ENCODE measurements around the gene FAF2.

The FAF2 gene

DNA sequence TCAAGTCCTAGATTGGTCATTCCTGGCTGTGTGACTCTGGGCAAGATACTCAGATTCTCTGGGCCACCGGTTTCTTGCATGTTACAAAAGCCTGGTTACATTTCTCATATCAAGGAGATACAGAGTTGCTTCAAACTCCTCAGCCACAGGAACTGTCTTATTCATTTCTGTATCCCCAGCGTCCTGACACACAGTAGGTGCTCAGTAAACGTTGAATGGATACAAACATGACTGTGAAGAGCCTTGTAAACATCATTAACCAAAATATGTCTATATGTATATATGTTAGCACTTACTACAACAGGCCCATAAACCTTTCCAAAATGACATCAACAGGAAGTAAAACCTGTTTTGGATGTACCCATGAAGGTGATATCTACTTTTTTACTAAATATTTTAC, 33.5 kb upstream of the FAF2 start:
- Histone ChIP-seq H3K27ac (replicated peaks) (no peak overlapping the region), H3K27me3 (ENCODE audit: insufficient read depth, poor library complexity, severe bottlenecking) (no peaks in the 10 kb centered on the region), H3K4me3 (replicated peaks; ENCODE audit: insufficient read depth, low read length) (no peak overlapping the region)
- TF ChIP-seq GABPA (IDR thresholded peaks at IDR 0.05; ENCODE audit: low read depth) = no peak
- no peak for TF ChIP-seq POLR2AphosphoS5 (IDR thresholded peaks at IDR 0.05; ENCODE audit: low read depth)
- no peak for TF ChIP-seq CTCF (IDR thresholded peaks at IDR 0.05; ENCODE audit: insufficient read depth, low read length)
- no peak for TF ChIP-seq REST (IDR thresholded peaks at IDR 0.05; ENCODE audit: insufficient replicate concordance, low read depth)
- no peak for TF ChIP-seq SPI1 (IDR thresholded peaks at IDR 0.05; ENCODE audit: borderline replicate concordance, low read depth)
- no peak for DNase-seq (ENCODE audit: low read depth in 1 of 2, low spot score in 1 of 2)

- TF ChIP-seq SPI1 (IDR thresholded peaks at IDR 0.05; ENCODE audit: borderline replicate concordance, low read depth) = no peak
- no peak for TF ChIP-seq POLR2AphosphoS5 (IDR thresholded peaks at IDR 0.05; ENCODE audit: low read depth)
- TF ChIP-seq REST (IDR thresholded peaks at IDR 0.05; ENCODE audit: insufficient replicate concordance, low read depth) = no peak
- TF ChIP-seq CTCF (IDR thresholded peaks at IDR 0.05; ENCODE audit: insufficient read depth, low read length) = no peak
- no peak for TF ChIP-seq GABPA (IDR thresholded peaks at IDR 0.05; ENCODE audit: low read depth)
- Histone ChIP-seq H3K4me3 (replicated peaks; ENCODE audit: insufficient read depth, low read length) (peak overlapping the region; percentile 63), H3K27ac (replicated peaks) (peak overlapping the region; percentile 56; the same call in 1 of the 2 replicates), H3K27me3 (ENCODE audit: insufficient read depth, poor library complexity, severe bottlenecking) (no peaks in the 10 kb centered on the region)
- DNase-seq (ENCODE audit: low read depth in 1 of 2, low spot score in 1 of 2) = no peak
Observed at GRCh38 chr5:176415240-176415951, 32.8 kb upstream of the FAF2 start.

DNA sequence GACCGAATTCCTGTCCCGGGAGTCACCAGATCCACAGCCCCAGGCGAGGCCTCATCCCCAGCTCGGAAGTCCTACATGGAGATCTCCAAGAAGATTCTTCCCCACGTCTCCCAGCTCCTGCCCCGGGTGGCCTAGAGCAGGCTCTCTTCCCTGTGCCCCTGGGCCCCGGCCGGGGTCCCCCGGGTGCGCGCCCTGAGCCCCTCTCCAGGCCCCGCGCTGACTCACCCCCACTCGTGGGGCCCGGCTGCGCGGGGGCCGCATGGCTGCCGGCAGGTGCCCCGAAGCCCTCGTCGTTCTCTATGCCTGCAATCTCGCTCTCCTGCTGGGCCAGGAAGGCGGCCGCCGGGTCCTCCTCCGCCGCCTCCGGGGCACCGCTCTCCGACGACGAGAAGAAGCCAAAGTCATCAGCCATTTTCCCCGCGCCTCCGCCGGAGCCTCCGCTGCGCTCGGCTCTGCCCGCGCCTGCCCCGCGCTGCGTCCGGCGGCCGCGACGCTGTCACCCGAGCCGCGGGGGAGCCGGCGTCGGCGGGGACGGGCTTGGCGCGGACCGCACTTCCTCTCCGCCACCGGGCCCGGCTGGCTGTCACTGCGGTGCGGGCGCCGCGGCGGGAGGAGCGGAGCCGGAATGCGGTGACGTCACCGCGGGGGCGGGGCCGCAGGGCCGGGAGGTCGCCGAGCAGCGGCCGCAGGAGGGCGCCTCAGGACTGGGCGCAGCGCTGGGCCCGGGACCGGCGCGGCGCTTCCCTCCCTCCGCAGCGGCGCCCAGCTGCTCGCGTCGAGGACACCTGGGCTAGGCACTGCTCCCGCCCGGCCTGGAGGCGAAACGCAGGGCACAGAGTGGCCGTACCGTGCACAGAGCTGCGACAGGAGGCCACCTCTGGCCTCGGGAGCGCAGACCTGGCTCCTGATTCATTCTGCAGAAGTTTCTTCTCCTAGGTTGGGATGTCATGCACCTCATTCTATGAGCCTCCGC, 31.9 kb upstream of the FAF2 start, which contains the start of gene CLTB:
TSS of gene CLTB (minus strand) at position 588 of the 973 bp plus-strand sequence. CDS start at position 412, 176 bp downstream.
- H3K4me3 ChIP-seq (replicated peaks; ENCODE audit: insufficient read depth, low read length) = peak within 1 kb of the TSS; percentile 63
- TF ChIP-seq GABPA (IDR thresholded peaks at IDR 0.05; ENCODE audit: low read depth) (no peak), REST (IDR thresholded peaks at IDR 0.05; ENCODE audit: insufficient replicate concordance, low read depth) (peak; percentile 31), CTCF (IDR thresholded peaks at IDR 0.05; ENCODE audit: insufficient read depth, low read length) (peak; percentile 3), SPI1 (IDR thresholded peaks at IDR 0.05; ENCODE audit: borderline replicate concordance, low read depth) (peak; percentile 78), POLR2AphosphoS5 (IDR thresholded peaks at IDR 0.05; ENCODE audit: low read depth) (peak; percentile 50; the same call in 1 of the 2 replicates)
- no peaks in the 10 kb centered on the region for H3K27me3 ChIP-seq (ENCODE audit: insufficient read depth, poor library complexity, severe bottlenecking)
- H3K27ac ChIP-seq (replicated peaks) = peak within 1 kb of the TSS; percentile 56
- peak; percentile 84 for DNase-seq (ENCODE audit: low read depth in 1 of 2, low spot score in 1 of 2)

All from HL-60 (cell line).